ENCODE measurements around the gene PRLR.

The PRLR gene

GRCh38 chr5:35012796-35013195, 217.5 kb downstream of the PRLR start:
- no peak overlapping the region for H3K4me3 ChIP-seq (ENCODE audit: low read depth in 1 of 2, low read length in 2 of 2)
- no peaks in the 10 kb centered on the region for H4K20me1 ChIP-seq (ENCODE audit: insufficient read depth, low read length)
- no peak for TF ChIP-seq EZH2 (IDR thresholded peaks at IDR 0.05; ENCODE audit: borderline replicate concordance, low read depth, low read length, severe bottlenecking)
- TF ChIP-seq CTCF (IDR thresholded peaks at IDR 0.05; ENCODE audit: borderline replicate concordance, extremely low read depth, low read length, poor library complexity, severe bottlenecking): no peak
- H3K4me1 ChIP-seq (ENCODE audit: insufficient read depth, low read length): no peaks in the 10 kb centered on the region
- H3K4me2 ChIP-seq (ENCODE audit: insufficient read depth, low read length): no peak overlapping the region
- H3K27ac ChIP-seq (ENCODE audit: low read length): no peak overlapping the region
- H2AFZ ChIP-seq (ENCODE audit: low read depth, low read length): no peak overlapping the region
- H3K27me3 ChIP-seq (ENCODE audit: insufficient read depth, low read length, poor library complexity): no peaks in the 10 kb centered on the region
- no peaks in the 10 kb centered on the region for H3K79me2 ChIP-seq (ENCODE audit: insufficient read depth, low read length)
- ATAC-seq (ENCODE audit: insufficient read depth, low read depth) (no peak), DNase-seq (no peak)
- no peaks in the 10 kb centered on the region for H3K36me3 ChIP-seq (ENCODE audit: insufficient read depth, low read length)
- no peak overlapping the region for H3K9ac ChIP-seq (ENCODE audit: low read depth, low read length)
- no peaks in the 10 kb centered on the region for H3K9me3 ChIP-seq (ENCODE audit: insufficient read depth, low read length, severe bottlenecking)

DNA sequence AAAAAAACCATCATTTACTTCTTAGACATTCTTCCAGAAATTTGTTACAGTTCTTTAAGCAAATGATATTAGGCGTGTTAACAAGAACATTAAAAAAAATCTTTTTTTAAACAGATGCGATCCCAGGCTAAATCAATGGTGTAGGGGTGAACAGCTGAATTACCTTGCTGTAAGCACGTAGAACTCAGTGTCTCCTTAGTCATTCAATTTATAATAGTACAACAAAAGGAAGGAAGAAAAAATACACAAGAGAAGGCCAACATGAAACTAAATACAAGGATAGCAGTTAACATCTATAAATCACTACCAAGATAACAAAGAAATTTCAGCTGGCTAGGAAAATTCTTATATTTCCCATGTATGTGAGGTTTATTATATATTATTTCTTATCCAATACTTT, 217.9 kb downstream of the PRLR start:
- Histone ChIP-seq H3K79me2 (ENCODE audit: insufficient read depth, low read length) (no peaks in the 10 kb centered on the region), H3K4me3 (ENCODE audit: low read depth in 1 of 2, low read length in 2 of 2) (no peak overlapping the region), H3K27me3 (ENCODE audit: insufficient read depth, low read length, poor library complexity) (no peaks in the 10 kb centered on the region), H3K9me3 (ENCODE audit: insufficient read depth, low read length, severe bottlenecking) (no peaks in the 10 kb centered on the region), H3K4me1 (ENCODE audit: insufficient read depth, low read length) (no peaks in the 10 kb centered on the region), H2AFZ (ENCODE audit: low read depth, low read length) (no peak overlapping the region), H3K27ac (ENCODE audit: low read length) (no peak overlapping the region), H3K4me2 (ENCODE audit: insufficient read depth, low read length) (no peak overlapping the region), H4K20me1 (ENCODE audit: insufficient read depth, low read length) (no peaks in the 10 kb centered on the region), H3K36me3 (ENCODE audit: insufficient read depth, low read length) (no peaks in the 10 kb centered on the region), H3K9ac (ENCODE audit: low read depth, low read length) (no peak overlapping the region)
- DNase-seq (no peak), ATAC-seq (ENCODE audit: insufficient read depth, low read depth) (no peak)
- TF ChIP-seq CTCF (IDR thresholded peaks at IDR 0.05; ENCODE audit: borderline replicate concordance, extremely low read depth, low read length, poor library complexity, severe bottlenecking) (no peak), EZH2 (IDR thresholded peaks at IDR 0.05; ENCODE audit: borderline replicate concordance, low read depth, low read length, severe bottlenecking) (no peak)

- ATAC-seq (ENCODE audit: insufficient read depth, low read depth) (no peak), DNase-seq (no peak)
- TF ChIP-seq CTCF (IDR thresholded peaks at IDR 0.05; ENCODE audit: borderline replicate concordance, extremely low read depth, low read length, poor library complexity, severe bottlenecking) (no peak), EZH2 (IDR thresholded peaks at IDR 0.05; ENCODE audit: borderline replicate concordance, low read depth, low read length, severe bottlenecking) (no peak)
- H3K4me2 ChIP-seq (ENCODE audit: insufficient read depth, low read length): no peak overlapping the region
- H3K9me3 ChIP-seq (ENCODE audit: insufficient read depth, low read length, severe bottlenecking): no peaks in the 10 kb centered on the region
- no peaks in the 10 kb centered on the region for H3K36me3 ChIP-seq (ENCODE audit: insufficient read depth, low read length)
- no peaks in the 10 kb centered on the region for H4K20me1 ChIP-seq (ENCODE audit: insufficient read depth, low read length)
- no peaks in the 10 kb centered on the region for H3K79me2 ChIP-seq (ENCODE audit: insufficient read depth, low read length)
- no peak overlapping the region for H3K9ac ChIP-seq (ENCODE audit: low read depth, low read length)
- H3K27me3 ChIP-seq (ENCODE audit: insufficient read depth, low read length, poor library complexity): peaks cover 2% of the 10 kb centered on the region
- no peaks in the 10 kb centered on the region for H3K4me1 ChIP-seq (ENCODE audit: insufficient read depth, low read length)
- no peak overlapping the region for H3K4me3 ChIP-seq (ENCODE audit: low read depth in 1 of 2, low read length in 2 of 2)
- H2AFZ ChIP-seq (ENCODE audit: low read depth, low read length): no peak overlapping the region
- H3K27ac ChIP-seq (ENCODE audit: low read length): no peak overlapping the region
Observed at GRCh38 chr5:35010676-35011075, 219.6 kb downstream of the PRLR start.

GRCh38 chr5:35009657-35010056, 220.6 kb downstream of the PRLR start:
- H3K4me2 ChIP-seq (ENCODE audit: insufficient read depth, low read length): no peak overlapping the region
- DNase-seq: no peak

More at GRCh38 chr5:35009657-35010056, 220.6 kb downstream of the PRLR start:
- H3K79me2 ChIP-seq (ENCODE audit: insufficient read depth, low read length): no peaks in the 10 kb centered on the region
- H3K4me3 ChIP-seq (ENCODE audit: low read depth in 1 of 2, low read length in 2 of 2): no peak overlapping the region
- no peak overlapping the region for H3K9ac ChIP-seq (ENCODE audit: low read depth, low read length)
- no peak overlapping the region for H3K27ac ChIP-seq (ENCODE audit: low read length)
- peaks cover 3% of the 10 kb centered on the region for H3K27me3 ChIP-seq (ENCODE audit: insufficient read depth, low read length, poor library complexity)
- no peaks in the 10 kb centered on the region for H3K4me1 ChIP-seq (ENCODE audit: insufficient read depth, low read length)
- no peaks in the 10 kb centered on the region for H3K9me3 ChIP-seq (ENCODE audit: insufficient read depth, low read length, severe bottlenecking)
- no peak overlapping the region for H2AFZ ChIP-seq (ENCODE audit: low read depth, low read length)
- no peak for ATAC-seq (ENCODE audit: insufficient read depth, low read depth)
- no peak for TF ChIP-seq EZH2 (IDR thresholded peaks at IDR 0.05; ENCODE audit: borderline replicate concordance, low read depth, low read length, severe bottlenecking)
- TF ChIP-seq CTCF (IDR thresholded peaks at IDR 0.05; ENCODE audit: borderline replicate concordance, extremely low read depth, low read length, poor library complexity, severe bottlenecking): no peak
- no peaks in the 10 kb centered on the region for H3K36me3 ChIP-seq (ENCODE audit: insufficient read depth, low read length)
- H4K20me1 ChIP-seq (ENCODE audit: insufficient read depth, low read length): no peaks in the 10 kb centered on the region
